Karpas-422 (cell line): ENCODE data around the gene DSG1. TPM values are rescaled to one million over a fixed set of nuclear protein-coding genes. Genes with fewer than 3 reads are reported as not detected.
A peak's percentile ranks its signal among the peaks of the same experiment; 100 is the strongest.

ENCODE experiments used
- DNase-seq: peaks from one replicate; pipeline ENCODE4 v3.0.0-alpha.2; 2015
- H2AFZ ChIP-seq: fragments of 200-600 bp; sonication (generic); 2 replicates; pipeline ENCODE4 v1.6.1; 2014; ENCODE audit warnings: antibody characterized with exemption, low read length, mixed read lengths
- H3K27ac ChIP-seq: fragments of 200-600 bp; sonication (generic); 2 replicates; pipeline ENCODE4 v1.5.1; 2014; ENCODE audit warnings: mild to moderate bottlenecking, low read length, moderate library complexity
- H3K27me3 ChIP-seq: fragments of 200-600 bp; sonication (generic); 2 replicates; pipeline ENCODE4 v1.6.1; 2014; ENCODE audit warnings: low read length, mixed read lengths
- H3K36me3 ChIP-seq: fragments of 200-600 bp; sonication (generic); 2 replicates; pipeline ENCODE4 v1.6.1; 2014; ENCODE audit warnings: low read length, mixed read lengths; ENCODE audit not compliant: insufficient read depth
- H3K4me1 ChIP-seq: fragments of 200-600 bp; sonication (generic); 2 replicates; pipeline ENCODE4 v1.6.1; 2014; ENCODE audit warnings: mild to moderate bottlenecking, low read length, mixed read lengths
- H3K4me2 ChIP-seq: fragments of 200-600 bp; sonication (generic); 2 replicates; pipeline ENCODE4 v1.6.1; 2014; ENCODE audit warnings: low read length, low read depth, mild to moderate bottlenecking; ENCODE audit not compliant: poor library complexity, severe bottlenecking
- H3K4me3 ChIP-seq: fragments of 200-600 bp; sonication (generic); 2 replicates; pipeline ENCODE4 v1.5.1; 2014; ENCODE audit warnings: mild to moderate bottlenecking, antibody characterized with exemption, low read length, mixed read lengths
- H3K79me2 ChIP-seq: fragments of 200-600 bp; sonication (generic); 2 replicates; pipeline ENCODE4 v1.6.1; 2014; ENCODE audit warnings: mild to moderate bottlenecking, low read length, mixed read lengths
- H3K9ac ChIP-seq: fragments of 200-600 bp; sonication (generic); 2 replicates; pipeline ENCODE4 v1.6.0; 2014; ENCODE audit warnings: low read length
- H3K9me2 ChIP-seq: fragments of 200-600 bp; sonication (generic), shearing (Covaris generic); replicated peaks from 2 replicates; pipeline ENCODE4 v1.6.0; 2014; ENCODE audit warnings: mild to moderate bottlenecking, low read length, moderate library complexity; ENCODE audit not compliant: insufficient read depth
- H3K9me3 ChIP-seq: fragments of 300-700, 200-600 bp; sonication (generic); 2 replicates; pipeline ENCODE4 v1.6.1; 2014; ENCODE audit warnings: low read length, mixed read lengths
- H4K20me1 ChIP-seq: fragments of 200-600 bp; sonication (generic); 2 replicates; pipeline ENCODE4 v1.6.1; 2014; ENCODE audit warnings: mild to moderate bottlenecking, antibody characterized with exemption, low read length, low read depth; ENCODE audit not compliant: insufficient read depth
- small RNA-seq: library from RNA; depleted of rRNA; stranded (forward); fragments of <200 nt; gene quantifications from one replicate; pipeline ENCODE3, GENCODE V24; 2014
- total RNA-seq: library from RNA; depleted of rRNA; stranded (reverse); fragments of >200 nt; shearing (Covaris generic); gene quantifications from 2 replicates; pipeline ENCODE4 v1.2.3, GENCODE V29; 2014; ENCODE audit warnings: low replicate concordance; rRNA removed

DSG1 gene
- total RNA-seq, 1 experiment from 2014 or later, result 16.2 TPM

- Histone ChIP-seq H3K9me2 (no peaks in the 10 kb centered on the region), H3K9ac (no peak overlapping the region), H2AFZ (no peak overlapping the region), H3K36me3 (no peaks in the 10 kb centered on the region), H3K79me2 (no peaks in the 10 kb centered on the region), H4K20me1 (no peaks in the 10 kb centered on the region), H3K4me2 (no peak overlapping the region), H3K27ac (peak overlapping the region; percentile 23; the same call in 1 of the 2 replicates), H3K4me3 (no peak overlapping the region), H3K27me3 (no peaks in the 10 kb centered on the region), H3K9me3 (no peaks in the 10 kb centered on the region), H3K4me1 (peaks cover 34% of the 10 kb centered on the region)
- no peak for DNase-seq
Measured at GRCh38 chr18:31402026-31402373, 84.0 kb downstream of the DSG1 start.

- H4K20me1 ChIP-seq, result no peaks in the 10 kb centered on the region
- no peaks in the 10 kb centered on the region for H3K36me3 ChIP-seq
Measured at GRCh38 chr18:31403409-31403808, 85.4 kb downstream of the DSG1 start.

More at GRCh38 chr18:31403409-31403808, 85.4 kb downstream of the DSG1 start:
- no peak overlapping the region for H2AFZ ChIP-seq
- no peak overlapping the region for H3K4me3 ChIP-seq
- no peak overlapping the region for H3K4me2 ChIP-seq
- H3K9ac ChIP-seq, result no peak overlapping the region
- no peak overlapping the region for H3K27ac ChIP-seq
- H3K9me2 ChIP-seq, result no peaks in the 10 kb centered on the region
- H3K9me3 ChIP-seq, result no peaks in the 10 kb centered on the region
- DNase-seq, result no peak
- no peaks in the 10 kb centered on the region for H3K27me3 ChIP-seq
- H3K79me2 ChIP-seq, result no peaks in the 10 kb centered on the region
- H3K4me1 ChIP-seq, result peaks cover 23% of the 10 kb centered on the region

Small RNA genes lying within 50 kb of the gene (small RNA-seq; reads per million reads assigned to genes)
- gene RF00019, result not detected
- gene RNU6-167P, result not detected

Other genes starting within 250 kb of the DSG1 start
- not detected in 2 replicates for gene DSC2, start 215.7 kb upstream of the DSG1 start, total RNA-seq
- gene DSC1, start 155.3 kb upstream of the DSG1 start, total RNA-seq, result 2.3 and 2.4 TPM in 2 replicates
- 4.5 and 8.3 TPM in 2 replicates for gene DSG4, start 58.6 kb downstream of the DSG1 start, total RNA-seq
- not detected in 2 replicates for gene DSG3, start 129.6 kb downstream of the DSG1 start, total RNA-seq
- gene DSG2, start 180.0 kb downstream of the DSG1 start, total RNA-seq, result not detected in 2 replicates